Gastroesophageal sphincter (tissue), 3 donors: Measurements from ENCODE around the gene OGDH.

ENCODE experiments used
- POLR2A ChIP-seq, 2 donors: fragments of 450-650 bp; IDR thresholded peaks; one replicate each; pipeline ENCODE4 v1.6.1; 2017; ENCODE audit warnings: antibody characterized with exemption in 2 of 2, mild to moderate bottlenecking in 2 of 2, moderate library complexity in 1 of 2
- POLR2AphosphoS5 ChIP-seq: sonication (generic); formaldehyde crosslinking; IDR thresholded peaks from one replicate; pipeline ENCODE4 v1.6.1; 2017; ENCODE audit warnings: antibody characterized with exemption
- TF ChIP-seq, protein P1 (sequence below), 4 experiments: fragments of 200-600 bp in 2 of 4; fragments of 450-650 bp in 2 of 4; sonication (generic) in 1 of 4; IDR thresholded peaks; one replicate each; pipeline ENCODE4 v1.5.1; 2017 to 2019; ENCODE audit warnings: antibody characterized with exemption in 4 of 4, mild to moderate bottlenecking in 2 of 4, moderate library complexity in 2 of 4

DNA sequence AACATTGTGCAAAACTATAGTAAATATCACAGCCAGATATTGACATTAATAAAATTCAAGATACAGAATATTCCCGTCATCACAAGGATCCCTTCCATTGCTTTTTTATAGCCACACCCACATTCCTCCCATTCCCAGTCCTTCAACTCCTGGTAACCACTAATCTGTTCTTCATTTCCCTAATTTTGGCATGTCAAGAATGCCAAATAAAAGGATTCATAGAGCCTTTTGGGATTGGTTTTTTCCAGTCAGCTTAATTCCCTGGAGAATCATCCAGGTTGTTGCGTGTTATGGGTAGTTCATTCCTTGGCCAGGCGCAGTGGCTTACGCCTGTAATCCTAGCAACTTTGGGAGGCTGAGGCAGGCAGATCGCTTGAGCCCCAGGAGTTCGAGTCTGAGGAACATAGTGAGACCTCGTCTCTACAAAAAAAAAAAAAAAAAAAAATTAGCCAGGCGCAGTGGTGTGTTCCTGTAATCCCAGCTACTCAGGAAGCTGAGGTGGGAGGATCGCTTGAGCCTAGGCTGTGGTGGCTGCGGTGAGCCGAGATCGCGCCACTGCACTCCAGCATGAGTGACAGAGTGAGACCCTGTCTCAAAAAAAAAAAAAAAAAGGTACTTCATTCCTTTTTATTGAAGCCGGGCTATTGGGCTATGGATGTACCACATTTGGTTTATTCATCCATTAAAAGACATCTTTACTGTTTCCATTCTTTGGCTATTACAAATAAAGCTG lies 2.7 kb downstream of the OGDH start:
- TF ChIP-seq, protein P1, sequence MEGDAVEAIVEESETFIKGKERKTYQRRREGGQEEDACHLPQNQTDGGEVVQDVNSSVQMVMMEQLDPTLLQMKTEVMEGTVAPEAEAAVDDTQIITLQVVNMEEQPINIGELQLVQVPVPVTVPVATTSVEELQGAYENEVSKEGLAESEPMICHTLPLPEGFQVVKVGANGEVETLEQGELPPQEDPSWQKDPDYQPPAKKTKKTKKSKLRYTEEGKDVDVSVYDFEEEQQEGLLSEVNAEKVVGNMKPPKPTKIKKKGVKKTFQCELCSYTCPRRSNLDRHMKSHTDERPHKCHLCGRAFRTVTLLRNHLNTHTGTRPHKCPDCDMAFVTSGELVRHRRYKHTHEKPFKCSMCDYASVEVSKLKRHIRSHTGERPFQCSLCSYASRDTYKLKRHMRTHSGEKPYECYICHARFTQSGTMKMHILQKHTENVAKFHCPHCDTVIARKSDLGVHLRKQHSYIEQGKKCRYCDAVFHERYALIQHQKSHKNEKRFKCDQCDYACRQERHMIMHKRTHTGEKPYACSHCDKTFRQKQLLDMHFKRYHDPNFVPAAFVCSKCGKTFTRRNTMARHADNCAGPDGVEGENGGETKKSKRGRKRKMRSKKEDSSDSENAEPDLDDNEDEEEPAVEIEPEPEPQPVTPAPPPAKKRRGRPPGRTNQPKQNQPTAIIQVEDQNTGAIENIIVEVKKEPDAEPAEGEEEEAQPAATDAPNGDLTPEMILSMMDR (IDR thresholded peaks at IDR 0.05) = no peak
- TF ChIP-seq POLR2AphosphoS5 = no peak
- TF ChIP-seq POLR2A (IDR thresholded peaks at IDR 0.05) = no peak
